NCI-H69 (cell line): ENCODE measurements around the gene CAMK2N1.

ENCODE experiments used
- DNase-seq: peaks from one replicate; lab custom pipeline; 2025; lab: John Stamatoyannopoulos, UW

CAMK2N1 gene

GRCh38 chr1:20443703-20444586 is 42.1 kb downstream of the CAMK2N1 start:
- DNase-seq: no peak

GRCh38 chr1:20442920-20443625 is 42.9 kb downstream of the CAMK2N1 start:
- DNase-seq: peak; percentile 41

- DNase-seq: peak; percentile 36
Measured at GRCh38 chr1:20440785-20441200, 45.2 kb downstream of the CAMK2N1 start.

GRCh38 chr1:20439282-20439681 is 46.7 kb downstream of the CAMK2N1 start:
- DNase-seq: no peak

- no peak for DNase-seq
Measured at GRCh38 chr1:20437640-20438039, 48.4 kb downstream of the CAMK2N1 start.

- DNase-seq: no peak
Measured at GRCh38 chr1:20432891-20433290, 53.1 kb downstream of the CAMK2N1 start.
